ENCODE measurements around the gene SPINT2. TPM values are rescaled to one million over a fixed set of nuclear protein-coding genes. Genes with fewer than 3 reads are reported as not detected.

SPINT2 gene
- polyA plus RNA-seq, 2 of the 4 experiments (the other 2 are of a cell fraction) = 291 to 343 TPM

DNA sequence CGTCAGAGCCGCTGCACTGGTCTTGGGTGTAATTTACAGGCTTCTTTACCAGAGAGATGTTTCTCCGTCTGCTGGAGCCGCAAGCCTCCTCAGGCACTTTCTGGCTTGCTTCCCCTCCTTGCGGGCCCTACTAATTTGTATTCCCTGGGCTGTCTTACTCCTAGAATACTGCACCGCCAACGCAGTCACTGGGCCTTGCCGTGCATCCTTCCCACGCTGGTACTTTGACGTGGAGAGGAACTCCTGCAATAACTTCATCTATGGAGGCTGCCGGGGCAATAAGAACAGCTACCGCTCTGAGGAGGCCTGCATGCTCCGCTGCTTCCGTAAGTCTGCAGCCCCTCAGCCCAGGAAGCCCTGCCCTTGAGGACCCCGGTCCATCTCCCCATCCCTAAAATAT lies 25.6 kb downstream of the SPINT2 start:
- DNase-seq (ENCODE audit: low read depth in 1 of 2, low spot score in 1 of 2) (no peak), FAIRE-seq (no peak), ATAC-seq (no peak)
- H3K4me2 ChIP-seq = no peak overlapping the region
- no peaks in the 10 kb centered on the region for H3K9me3 ChIP-seq
- H3K27ac ChIP-seq = peak overlapping the region in 1 of 2 experiments; percentile 62; a peak in 3 of 6 replicates
- 95% methylated on average over 15 of the region's 15 CpGs for WGBS (ENCODE audit: missing lambda C conversion rate)
- H3K4me1 ChIP-seq = peaks cover 20% of the 10 kb centered on the region
- no peak overlapping the region for H3K4me3 ChIP-seq
- TF ChIP-seq HOXA7 (CRISPR knock-in tag; IDR thresholded peaks at IDR 0.05) (no peak), ZFP36 (IDR thresholded peaks at IDR 0.05; ENCODE audit: borderline replicate concordance, partially characterized antibody) (no peak), NR3C1 (IDR thresholded peaks at IDR 0.05) (no peak), ZC3H11A (IDR thresholded peaks at IDR 0.05) (no peak), JUNB (IDR thresholded peaks at IDR 0.05) (no peak), RCOR1 (IDR thresholded peaks at IDR 0.05; ENCODE audit: low read depth, low read length) (no peak), NPAS2 (CRISPR knock-in tag; IDR thresholded peaks at IDR 0.05; ENCODE audit: borderline replicate concordance) (no peak), CHD2 (IDR thresholded peaks at IDR 0.05; ENCODE audit: low read length, partially characterized antibody) (no peak), PHF8 (IDR thresholded peaks at IDR 0.05; ENCODE audit: borderline replicate concordance, low read depth) (no peak), EP300 (IDR thresholded peaks at IDR 0.05) (no peak), FOSB (CRISPR knock-in tag; IDR thresholded peaks at IDR 0.05) (no peak), BHLHE40 (IDR thresholded peaks at IDR 0.05; ENCODE audit: low read depth, low read length) (no peak), ESRRA (IDR thresholded peaks at IDR 0.05; ENCODE audit: borderline replicate concordance, low read length) (no peak), KDM5A (IDR thresholded peaks at IDR 0.05) (no peak)
- TF ChIP-seq, protein P1, sequence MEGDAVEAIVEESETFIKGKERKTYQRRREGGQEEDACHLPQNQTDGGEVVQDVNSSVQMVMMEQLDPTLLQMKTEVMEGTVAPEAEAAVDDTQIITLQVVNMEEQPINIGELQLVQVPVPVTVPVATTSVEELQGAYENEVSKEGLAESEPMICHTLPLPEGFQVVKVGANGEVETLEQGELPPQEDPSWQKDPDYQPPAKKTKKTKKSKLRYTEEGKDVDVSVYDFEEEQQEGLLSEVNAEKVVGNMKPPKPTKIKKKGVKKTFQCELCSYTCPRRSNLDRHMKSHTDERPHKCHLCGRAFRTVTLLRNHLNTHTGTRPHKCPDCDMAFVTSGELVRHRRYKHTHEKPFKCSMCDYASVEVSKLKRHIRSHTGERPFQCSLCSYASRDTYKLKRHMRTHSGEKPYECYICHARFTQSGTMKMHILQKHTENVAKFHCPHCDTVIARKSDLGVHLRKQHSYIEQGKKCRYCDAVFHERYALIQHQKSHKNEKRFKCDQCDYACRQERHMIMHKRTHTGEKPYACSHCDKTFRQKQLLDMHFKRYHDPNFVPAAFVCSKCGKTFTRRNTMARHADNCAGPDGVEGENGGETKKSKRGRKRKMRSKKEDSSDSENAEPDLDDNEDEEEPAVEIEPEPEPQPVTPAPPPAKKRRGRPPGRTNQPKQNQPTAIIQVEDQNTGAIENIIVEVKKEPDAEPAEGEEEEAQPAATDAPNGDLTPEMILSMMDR (IDR thresholded peaks at IDR 0.05) = no peak
- TF ChIP-seq, protein P2, sequence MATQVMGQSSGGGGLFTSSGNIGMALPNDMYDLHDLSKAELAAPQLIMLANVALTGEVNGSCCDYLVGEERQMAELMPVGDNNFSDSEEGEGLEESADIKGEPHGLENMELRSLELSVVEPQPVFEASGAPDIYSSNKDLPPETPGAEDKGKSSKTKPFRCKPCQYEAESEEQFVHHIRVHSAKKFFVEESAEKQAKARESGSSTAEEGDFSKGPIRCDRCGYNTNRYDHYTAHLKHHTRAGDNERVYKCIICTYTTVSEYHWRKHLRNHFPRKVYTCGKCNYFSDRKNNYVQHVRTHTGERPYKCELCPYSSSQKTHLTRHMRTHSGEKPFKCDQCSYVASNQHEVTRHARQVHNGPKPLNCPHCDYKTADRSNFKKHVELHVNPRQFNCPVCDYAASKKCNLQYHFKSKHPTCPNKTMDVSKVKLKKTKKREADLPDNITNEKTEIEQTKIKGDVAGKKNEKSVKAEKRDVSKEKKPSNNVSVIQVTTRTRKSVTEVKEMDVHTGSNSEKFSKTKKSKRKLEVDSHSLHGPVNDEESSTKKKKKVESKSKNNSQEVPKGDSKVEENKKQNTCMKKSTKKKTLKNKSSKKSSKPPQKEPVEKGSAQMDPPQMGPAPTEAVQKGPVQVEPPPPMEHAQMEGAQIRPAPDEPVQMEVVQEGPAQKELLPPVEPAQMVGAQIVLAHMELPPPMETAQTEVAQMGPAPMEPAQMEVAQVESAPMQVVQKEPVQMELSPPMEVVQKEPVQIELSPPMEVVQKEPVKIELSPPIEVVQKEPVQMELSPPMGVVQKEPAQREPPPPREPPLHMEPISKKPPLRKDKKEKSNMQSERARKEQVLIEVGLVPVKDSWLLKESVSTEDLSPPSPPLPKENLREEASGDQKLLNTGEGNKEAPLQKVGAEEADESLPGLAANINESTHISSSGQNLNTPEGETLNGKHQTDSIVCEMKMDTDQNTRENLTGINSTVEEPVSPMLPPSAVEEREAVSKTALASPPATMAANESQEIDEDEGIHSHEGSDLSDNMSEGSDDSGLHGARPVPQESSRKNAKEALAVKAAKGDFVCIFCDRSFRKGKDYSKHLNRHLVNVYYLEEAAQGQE (IDR thresholded peaks at IDR 0.05) = no peak
- TF ChIP-seq, protein P3, sequence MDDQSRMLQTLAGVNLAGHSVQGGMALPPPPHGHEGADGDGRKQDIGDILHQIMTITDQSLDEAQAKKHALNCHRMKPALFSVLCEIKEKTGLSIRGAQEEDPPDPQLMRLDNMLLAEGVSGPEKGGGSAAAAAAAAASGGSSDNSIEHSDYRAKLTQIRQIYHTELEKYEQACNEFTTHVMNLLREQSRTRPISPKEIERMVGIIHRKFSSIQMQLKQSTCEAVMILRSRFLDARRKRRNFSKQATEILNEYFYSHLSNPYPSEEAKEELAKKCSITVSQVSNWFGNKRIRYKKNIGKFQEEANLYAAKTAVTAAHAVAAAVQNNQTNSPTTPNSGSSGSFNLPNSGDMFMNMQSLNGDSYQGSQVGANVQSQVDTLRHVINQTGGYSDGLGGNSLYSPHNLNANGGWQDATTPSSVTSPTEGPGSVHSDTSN (IDR thresholded peaks at IDR 0.05) = no peak
- TF ChIP-seq, protein P4, sequence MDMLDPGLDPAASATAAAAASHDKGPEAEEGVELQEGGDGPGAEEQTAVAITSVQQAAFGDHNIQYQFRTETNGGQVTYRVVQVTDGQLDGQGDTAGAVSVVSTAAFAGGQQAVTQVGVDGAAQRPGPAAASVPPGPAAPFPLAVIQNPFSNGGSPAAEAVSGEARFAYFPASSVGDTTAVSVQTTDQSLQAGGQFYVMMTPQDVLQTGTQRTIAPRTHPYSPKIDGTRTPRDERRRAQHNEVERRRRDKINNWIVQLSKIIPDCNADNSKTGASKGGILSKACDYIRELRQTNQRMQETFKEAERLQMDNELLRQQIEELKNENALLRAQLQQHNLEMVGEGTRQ (IDR thresholded peaks at IDR 0.05) = no peak
- TF ChIP-seq, protein P5, sequence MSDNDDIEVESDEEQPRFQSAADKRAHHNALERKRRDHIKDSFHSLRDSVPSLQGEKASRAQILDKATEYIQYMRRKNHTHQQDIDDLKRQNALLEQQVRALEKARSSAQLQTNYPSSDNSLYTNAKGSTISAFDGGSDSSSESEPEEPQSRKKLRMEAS (IDR thresholded peaks at IDR 0.05) = no peak
- ChIA-PET CTCF (interaction anchor here (0.8 to 17.0 kb wide), 10 partner anchors 8 to 388 kb away, joined by 3 to 259 read pairs (median 6); partner anchors contain the start of genes CATSPERG, PPP1R14A and SPINT2), POLR2A (interaction anchor here (1.4 to 2.7 kb wide), 3 partner anchors 14 to 24 kb away, joined by 5 to 16 read pairs (median 7); partner anchors contain the start of gene C19orf33)
